SH-SY5Y (cell line): Measurements from ENCODE around the gene NDRG4.

Experiments
- GATA2 ChIP-seq: IDR thresholded peaks from 2 replicates; pipeline ENCODE4 v1.6.1; 2011; ENCODE audit warnings: mild to moderate bottlenecking, low read depth, low read length
- GATA3 ChIP-seq: IDR thresholded peaks from 2 replicates; pipeline ENCODE4 v1.6.1; 2011; ENCODE audit warnings: low read depth, mild to moderate bottlenecking, low read length, moderate library complexity

DNA sequence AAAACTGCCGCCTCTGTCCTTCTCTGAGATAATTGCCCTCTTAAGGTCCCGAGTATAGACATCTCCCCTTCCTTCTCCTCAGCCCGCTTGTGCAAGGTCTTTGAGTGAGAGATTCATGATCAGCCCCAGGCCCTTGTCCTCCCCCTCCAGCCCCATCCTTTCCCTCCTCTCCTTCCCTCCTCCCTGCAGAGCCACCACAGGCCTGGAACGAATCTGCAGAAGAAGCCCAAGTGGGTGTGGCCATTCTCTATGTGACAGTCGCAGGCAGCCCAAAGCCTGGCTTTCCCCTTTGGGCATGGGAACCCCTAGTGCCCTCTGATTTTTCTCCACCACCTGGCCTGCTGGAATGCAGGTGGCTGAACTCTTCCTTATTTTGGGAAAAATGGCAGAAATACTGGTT, 7.2 kb upstream of the NDRG4 start:
- TF ChIP-seq GATA3 (no peak), GATA2 (no peak)
